ENCODE measurements around the gene TASP1.
"Not testable (repeated sequence)": the region's sequence is repeated elsewhere in the genome, so short reads cannot be mapped to it uniquely, and the experiment has no call there.

The TASP1 gene

DNA sequence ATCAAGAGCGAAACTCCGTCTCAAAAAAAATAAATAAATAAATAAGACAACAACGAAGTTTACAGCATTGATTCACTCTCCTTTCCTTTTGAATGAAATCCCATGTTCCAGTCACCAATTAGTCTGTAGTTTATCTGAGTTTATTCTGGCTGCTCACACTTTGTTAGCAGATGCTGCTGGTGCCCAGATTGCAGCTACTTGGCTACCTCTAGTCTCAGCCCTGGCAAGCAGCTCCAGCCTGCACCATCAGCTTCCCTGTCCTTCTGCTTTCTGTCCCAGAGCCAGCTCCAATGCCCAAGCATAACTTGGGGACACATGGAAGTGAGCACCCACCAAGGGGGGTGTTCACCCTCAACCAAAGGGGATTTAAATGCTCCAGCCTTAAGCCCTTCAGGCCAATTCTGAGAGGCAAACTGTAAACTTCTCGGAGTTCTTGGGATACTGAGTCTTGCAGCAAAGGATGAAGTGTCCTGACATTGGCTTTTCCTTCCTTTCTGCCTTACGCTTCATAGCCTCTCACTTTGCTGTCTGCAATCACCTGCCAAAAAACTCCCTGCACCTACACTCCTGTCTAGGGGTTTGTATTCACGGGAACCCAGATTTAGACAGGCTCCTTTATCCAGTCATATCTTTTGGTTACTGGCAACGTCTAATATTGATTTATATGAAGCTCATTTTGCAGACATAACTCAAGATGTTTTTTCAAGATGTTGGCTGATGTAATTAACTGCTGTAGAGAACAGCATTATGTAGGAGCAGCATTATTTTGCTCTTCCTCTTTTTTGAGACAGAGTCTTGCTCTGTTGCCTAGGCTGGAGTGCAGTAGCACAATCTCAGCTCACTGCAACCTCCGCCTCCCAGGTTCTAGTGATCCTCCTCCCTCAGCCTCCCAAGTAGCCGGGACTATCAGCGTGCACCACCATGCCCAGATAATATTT, 9.8 kb upstream of the TASP1 start:
- no peak for DNase-seq

DNA sequence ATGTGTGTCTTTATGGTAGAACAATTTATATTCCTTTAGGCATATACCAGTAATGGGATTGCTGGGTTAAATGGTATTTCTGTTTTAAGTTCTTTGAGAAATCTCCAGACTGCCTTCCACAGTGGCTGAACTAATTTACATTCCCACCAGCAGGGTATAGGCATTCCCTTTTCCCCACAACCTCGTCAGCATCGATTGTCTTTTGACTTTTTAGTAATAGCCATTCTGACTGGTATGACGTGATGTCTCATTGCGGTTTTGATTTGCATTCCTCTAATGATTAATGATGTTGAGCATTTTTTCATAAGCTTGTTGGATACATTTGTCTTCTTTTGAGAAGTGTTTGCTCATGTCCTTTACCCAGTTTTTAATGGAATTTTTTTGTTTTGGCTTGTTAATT, 5.3 kb upstream of the TASP1 start:
- DNase-seq: no peak

DNA sequence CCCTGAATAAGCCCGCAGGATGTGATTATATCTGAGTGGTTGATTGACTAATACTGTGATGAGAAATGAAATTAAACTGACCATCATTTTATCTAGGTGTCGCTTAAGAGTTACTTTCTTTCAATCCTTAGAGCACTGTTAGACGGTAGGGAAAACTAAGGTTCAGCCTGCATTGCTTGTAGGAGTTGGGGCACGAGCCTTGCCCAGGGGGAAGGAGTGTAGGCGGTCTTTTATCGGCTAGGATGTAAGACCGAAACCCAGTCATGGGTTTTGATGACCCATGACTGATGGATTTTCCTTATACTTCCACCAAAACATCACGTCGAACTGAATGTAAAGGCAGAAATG, 392 bp upstream of the TASP1 start:
- no peak for DNase-seq

GRCh38 chr20:13638162-13638495, 603 bp downstream of the TASP1 start:
- no peak for DNase-seq

- no peak for DNase-seq
Observed at GRCh38 chr20:13632431-13632830, 6.3 kb downstream of the TASP1 start.

DNA sequence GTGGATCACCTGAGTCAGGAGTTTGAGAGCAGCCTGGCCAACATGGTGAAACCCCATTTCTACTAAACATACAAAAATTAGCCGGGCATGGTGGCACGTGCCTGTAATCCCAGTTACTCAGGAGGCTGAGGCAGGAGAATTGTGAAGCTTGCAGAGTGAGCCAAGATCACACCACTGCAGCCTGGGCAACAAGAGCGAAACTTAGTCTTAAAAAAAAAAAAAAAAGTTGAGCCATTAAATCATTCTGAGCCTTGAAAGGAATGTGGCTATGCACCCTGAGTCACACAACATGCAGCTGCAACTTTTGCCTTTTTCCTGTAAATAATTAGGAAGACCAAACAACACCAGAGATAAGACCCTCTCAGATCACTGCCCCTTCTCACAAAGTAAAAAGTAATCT, 11.2 kb downstream of the TASP1 start:
- not testable (repeated sequence) for DNase-seq

- DNase-seq: no peak
Observed at GRCh38 chr20:13626724-13627123, 12.0 kb downstream of the TASP1 start.

DNA sequence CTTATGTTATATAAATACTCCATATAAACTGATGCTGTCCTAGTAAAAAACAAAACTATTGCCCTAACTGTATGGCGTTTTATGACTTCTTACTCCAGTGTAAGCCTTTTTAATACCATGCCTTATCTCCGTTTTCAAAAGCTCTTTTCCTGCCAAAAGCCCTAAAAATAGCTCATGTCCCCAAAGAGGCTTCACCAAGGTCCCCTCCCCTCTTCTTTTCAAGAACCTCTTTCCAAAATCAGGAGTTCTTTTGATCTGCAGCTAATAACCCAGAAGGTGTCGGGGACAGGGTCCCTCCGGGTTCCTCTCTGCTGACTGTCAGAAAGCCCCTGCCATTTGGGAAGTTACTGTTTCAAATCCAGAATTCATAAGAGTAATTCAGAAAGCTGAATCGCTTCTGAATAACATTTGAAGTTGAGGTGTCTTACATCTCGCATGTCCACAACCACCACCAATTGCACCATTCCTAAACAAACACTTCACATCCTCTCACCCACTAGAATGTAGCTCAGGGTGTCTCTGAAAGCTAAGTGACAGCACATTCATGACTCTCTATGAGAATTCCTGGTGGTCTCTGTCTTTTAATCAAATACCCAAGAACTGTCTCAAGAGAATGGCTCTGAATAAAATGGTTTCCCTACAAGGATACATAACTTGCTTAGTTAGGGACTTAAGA, 13.3 kb downstream of the TASP1 start:
- no peak for DNase-seq

DNA sequence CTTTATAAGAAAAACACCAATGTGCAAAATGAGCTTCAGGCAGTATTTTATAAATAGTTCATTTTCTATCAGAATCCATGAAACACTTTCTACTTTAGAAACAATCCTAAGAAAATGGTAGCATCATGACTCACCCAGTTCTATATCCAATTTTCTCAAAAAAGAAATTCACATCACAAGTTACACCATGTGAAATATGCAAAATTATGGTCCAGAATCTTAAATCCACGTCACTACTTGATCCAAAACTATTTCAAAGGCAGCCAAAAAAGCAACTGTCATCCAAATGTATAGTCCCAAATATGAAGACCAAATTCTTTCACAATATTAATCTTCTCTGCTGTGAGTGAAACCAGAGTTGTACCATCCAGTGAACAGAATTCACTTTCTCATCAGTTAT, 19.3 kb downstream of the TASP1 start:
- not testable (repeated sequence) for DNase-seq

DNA sequence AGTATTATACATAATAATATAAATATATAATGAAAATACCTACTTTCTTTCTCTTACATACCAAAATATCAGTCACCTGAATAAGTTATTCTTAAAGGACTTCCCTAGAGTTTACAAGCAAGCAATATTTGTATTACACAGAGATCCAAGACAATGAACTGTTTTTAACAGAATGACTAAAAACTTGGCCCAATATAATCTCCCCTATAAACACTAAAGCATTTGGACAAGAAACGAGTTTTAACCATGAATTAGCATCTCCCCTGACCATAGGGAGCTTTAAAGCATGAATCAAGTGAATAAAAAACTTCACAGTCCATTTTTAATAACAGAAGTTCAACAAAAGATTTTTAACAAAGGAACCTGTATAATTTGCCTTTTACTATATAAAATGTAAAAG, 20.3 kb downstream of the TASP1 start:
- not testable (repeated sequence) for DNase-seq

DNA sequence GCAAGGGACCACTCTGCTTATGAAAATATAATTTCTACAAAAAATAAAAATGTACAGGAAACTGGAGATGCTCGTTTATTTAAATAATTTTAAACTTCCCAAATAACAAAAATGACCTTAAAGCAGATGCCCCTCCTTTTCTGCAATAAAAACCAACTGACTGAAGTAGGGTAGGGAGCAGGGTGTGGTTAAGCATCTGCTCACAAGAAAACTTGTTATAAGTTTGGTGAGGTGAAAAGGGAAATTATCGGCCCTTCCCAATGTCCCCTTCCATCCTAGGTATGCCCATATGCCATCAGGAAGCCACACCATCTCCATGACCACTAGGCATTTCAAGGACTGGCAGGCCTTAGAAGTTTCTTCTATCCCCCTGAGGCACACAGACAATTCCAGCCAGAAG, 21.1 kb downstream of the TASP1 start:
- not testable (repeated sequence) for DNase-seq

DNA sequence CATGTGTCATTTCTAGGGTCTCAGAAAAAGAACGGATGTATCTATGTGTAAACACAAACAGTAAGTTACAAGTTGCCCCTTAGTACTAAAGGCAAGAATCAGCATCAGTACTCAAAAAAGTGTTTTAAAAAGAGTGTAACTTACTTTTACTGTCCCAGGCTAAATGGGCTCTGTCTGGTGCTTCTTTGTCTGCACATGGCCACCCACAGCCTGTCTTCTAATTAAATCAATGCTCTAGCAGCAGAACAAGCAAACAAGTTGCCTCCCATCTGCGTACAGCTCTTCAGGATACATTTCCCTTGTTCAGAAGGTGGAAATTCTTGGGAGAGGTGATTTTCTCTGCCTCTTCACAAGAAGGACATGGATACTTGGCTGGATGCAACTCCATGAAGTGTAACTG, 22.0 kb downstream of the TASP1 start:
- DNase-seq: not testable (repeated sequence)

DNA sequence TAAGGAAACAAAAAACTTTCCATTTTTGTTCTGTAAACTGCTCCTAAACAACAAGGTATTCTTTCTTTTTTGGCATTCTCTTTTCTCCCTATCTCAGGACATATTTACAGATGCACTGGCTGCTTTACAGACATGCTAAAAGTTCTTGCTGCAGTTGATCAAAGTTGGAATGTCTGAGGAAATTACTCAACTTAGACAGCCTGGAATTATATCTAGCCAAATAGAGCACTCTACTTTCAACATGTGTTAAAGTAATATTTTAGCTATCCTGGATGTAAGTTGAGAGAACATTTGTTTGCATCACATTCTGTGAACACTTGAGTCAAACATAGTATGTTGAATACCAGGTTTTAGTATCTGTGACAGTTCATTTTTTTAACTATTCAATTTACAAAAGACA, 24.8 kb downstream of the TASP1 start:
- DNase-seq: no peak

DNA sequence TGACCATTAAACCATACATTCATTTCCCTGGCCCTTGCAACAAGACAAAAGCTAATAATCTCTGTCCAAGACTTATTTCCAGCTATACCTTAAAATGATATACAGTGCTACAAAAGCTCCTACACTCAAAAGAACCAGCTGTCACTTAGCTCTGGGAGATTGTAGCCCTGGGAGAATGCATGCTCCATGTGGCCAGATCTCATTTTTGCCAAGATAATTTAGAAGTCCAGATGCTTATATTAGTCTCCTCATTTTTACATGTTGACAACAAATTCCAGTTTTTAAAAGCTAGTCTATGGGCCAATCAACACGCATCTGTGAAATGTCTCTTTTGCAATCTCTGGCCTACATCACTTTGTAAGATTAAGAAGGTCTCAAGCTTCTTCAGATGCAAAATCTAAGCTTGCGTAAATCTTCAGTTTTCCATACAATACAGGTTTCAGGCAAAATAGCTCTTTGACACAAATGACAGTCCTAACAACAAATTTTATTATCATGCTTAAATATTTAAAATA, 27.1 kb downstream of the TASP1 start:
- DNase-seq: no peak

DNA sequence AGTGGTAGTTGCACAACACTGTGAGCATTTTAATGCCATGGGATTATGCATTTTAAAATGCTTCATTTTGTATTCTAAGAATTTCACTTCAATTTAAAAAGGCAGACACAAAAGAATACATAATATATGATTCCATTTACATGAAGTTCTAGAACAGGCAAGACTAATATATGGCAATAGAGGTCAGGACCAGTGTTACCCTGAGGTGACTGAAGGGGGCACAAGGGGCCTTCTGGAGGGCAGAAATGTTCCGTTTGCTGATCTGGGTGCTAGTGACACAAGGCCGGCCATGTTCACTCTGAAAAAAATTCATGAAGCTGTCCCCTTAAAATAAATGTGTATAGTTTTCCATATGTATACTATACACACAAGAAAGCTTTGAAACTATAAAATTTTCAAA, 28.5 kb downstream of the TASP1 start:
- no peak for DNase-seq

- no peak for DNase-seq
Observed at GRCh38 chr20:13608066-13608465, 30.7 kb downstream of the TASP1 start.

DNA sequence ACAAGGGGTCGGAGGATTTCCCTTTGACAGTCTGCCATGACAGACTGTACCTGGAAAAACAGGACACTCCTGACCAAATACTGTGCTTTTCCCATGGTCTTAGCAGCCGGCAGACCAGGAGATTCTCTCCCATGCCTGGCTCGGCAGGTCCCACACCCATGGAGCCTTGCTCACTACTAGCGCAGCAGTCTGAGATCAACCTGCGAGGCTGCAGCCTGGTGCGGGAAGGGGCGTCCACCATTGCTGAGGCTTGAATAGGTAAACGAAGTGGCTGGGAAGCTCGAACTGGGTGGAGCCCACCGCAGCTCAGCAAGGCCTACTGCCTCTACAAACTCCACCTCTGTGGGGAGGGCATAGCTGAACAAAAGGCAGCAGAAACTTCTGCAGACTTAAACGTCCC, 45.3 kb downstream of the TASP1 start:
- not testable (repeated sequence) for DNase-seq

DNA sequence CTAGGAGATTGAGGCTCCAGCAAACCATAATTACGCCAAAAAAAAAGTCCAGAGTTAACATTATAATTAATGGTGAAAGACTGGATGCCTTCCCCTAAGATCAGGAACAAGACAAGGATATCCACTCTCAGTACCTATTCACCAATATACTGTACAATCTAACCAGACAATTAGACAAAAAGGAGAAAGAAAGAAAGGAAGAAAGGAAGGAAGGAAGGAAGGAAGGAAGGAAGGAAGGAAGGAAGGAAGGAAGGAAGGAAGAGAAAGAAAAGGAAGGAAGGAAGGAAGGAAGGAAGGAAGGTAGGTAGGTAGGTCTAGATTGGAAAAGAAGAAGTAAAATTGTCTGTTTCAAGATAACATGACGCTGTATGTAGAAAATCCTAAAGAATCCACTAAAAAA, 50.7 kb downstream of the TASP1 start:
- no peak for DNase-seq

GRCh38 chr20:13587370-13587769, 51.4 kb downstream of the TASP1 start:
- DNase-seq: no peak

DNA sequence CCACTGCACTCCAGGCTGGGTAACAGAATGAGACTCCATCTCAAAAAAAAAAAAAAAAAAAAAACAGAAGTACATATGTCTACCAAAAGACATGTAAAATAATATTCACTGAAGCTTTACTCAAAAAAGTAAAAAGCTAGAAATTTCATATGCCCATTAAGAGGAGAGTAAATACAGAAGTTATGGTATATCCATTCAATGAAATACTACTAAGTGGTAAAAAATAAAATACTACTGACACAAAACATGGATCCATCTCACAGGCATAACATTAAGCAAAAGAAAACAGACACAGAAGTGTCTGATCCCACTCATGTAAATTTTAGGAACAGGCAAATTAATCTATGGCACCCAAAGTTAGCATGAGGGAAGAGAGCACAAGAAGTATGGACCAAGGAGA, 52.6 kb downstream of the TASP1 start:
- DNase-seq: no peak

- no peak for DNase-seq
Observed at GRCh38 chr20:13581451-13581850, 57.3 kb downstream of the TASP1 start.

- no peak for DNase-seq
Observed at GRCh38 chr20:13580707-13581106, 58.0 kb downstream of the TASP1 start.

DNA sequence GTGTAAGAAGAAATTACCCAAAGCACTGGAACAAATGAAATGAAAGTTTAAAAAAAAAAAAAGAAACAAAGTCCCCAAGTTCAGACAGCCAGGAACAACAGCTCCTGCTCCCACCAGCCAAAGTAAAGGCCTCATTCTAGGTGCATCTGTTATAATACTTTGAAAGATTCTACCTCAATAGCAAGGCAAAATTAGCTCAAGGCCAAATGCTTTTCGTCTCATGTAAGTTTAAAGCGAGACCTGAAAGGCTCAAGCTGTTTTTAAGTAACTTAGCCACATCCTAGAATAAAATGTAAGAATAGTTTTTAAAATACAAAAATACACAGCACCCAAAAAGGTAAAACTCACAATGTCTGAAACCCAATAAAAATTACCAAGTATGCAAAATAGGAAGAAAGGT, 64.7 kb downstream of the TASP1 start:
- DNase-seq: no peak

- DNase-seq: no peak
Observed at GRCh38 chr20:13571662-13572061, 67.1 kb downstream of the TASP1 start.
